GM23248 (cell line): ENCODE measurements around the gene ONECUT1. TPM values are rescaled to one million over a fixed set of nuclear protein-coding genes. Genes with fewer than 3 reads are reported as not detected.

ENCODE experiments used
- DNase-seq: peaks from one replicate; pipeline ENCODE4 v3.0.0-alpha.2; 2015
- H2AFZ ChIP-seq: fragments of 200-600 bp; sonication (generic); 2 replicates; pipeline ENCODE4 v1.6.1; 2016; ENCODE audit warnings: antibody characterized with exemption
- H3F3A ChIP-seq: fragments of 200-600 bp; sonication (generic); 2 replicates; pipeline ENCODE4 v1.6.1; 2016; ENCODE audit warnings: mild to moderate bottlenecking, antibody characterized with exemption, mixed run types; ENCODE audit not compliant: insufficient read depth
- H3K27ac ChIP-seq: fragments of 200-600 bp; sonication (generic); 2 replicates; pipeline ENCODE4 v1.5.1; 2016; ENCODE audit warnings: mild to moderate bottlenecking
- H3K27me3 ChIP-seq: fragments of 200-600 bp; sonication (generic); replicated peaks from 2 replicates; pipeline ENCODE4 v1.6.1; 2016; ENCODE audit warnings: mild to moderate bottlenecking; ENCODE audit not compliant: insufficient read depth
- H3K36me3 ChIP-seq: fragments of 200-600 bp; sonication (generic); 2 replicates; pipeline ENCODE4 v1.6.1; 2016; ENCODE audit warnings: low read depth, mild to moderate bottlenecking
- H3K4me1 ChIP-seq: fragments of 200-600 bp; sonication (generic); 2 replicates; pipeline ENCODE4 v1.6.1; 2016; ENCODE audit warnings: mild to moderate bottlenecking; ENCODE audit not compliant: insufficient read depth
- H3K4me2 ChIP-seq: fragments of 200-600 bp; sonication (generic); one replicate; pipeline ENCODE4 v1.6.1; 2016; ENCODE audit warnings: mild to moderate bottlenecking; ENCODE audit not compliant: unreplicated experiment
- H3K4me3 ChIP-seq: fragments of 200-600 bp; sonication (generic); 2 replicates; pipeline ENCODE4 v1.5.1; 2016; ENCODE audit warnings: mild to moderate bottlenecking
- H3K79me2 ChIP-seq: fragments of 200-600 bp; sonication (generic); 2 replicates; pipeline ENCODE4 v1.6.1; 2016; ENCODE audit warnings: mild to moderate bottlenecking; ENCODE audit not compliant: insufficient read depth
- H3K9ac ChIP-seq: fragments of 200-600 bp; sonication (generic); 2 replicates; pipeline ENCODE4 v1.6.1; 2016; ENCODE audit warnings: mild to moderate bottlenecking
- H3K9me2 ChIP-seq: fragments of 200-600 bp; sonication (generic); 2 replicates; pipeline ENCODE4 v1.6.1; 2016; ENCODE audit warnings: mixed run types, mild to moderate bottlenecking, moderate library complexity; ENCODE audit not compliant: insufficient read depth
- H3K9me3 ChIP-seq: fragments of 200-600 bp; sonication (generic); one replicate; pipeline ENCODE4 v1.6.1; 2017; ENCODE audit warnings: low read depth
- H4K20me1 ChIP-seq: fragments of 200-600 bp; sonication (generic); 2 replicates; pipeline ENCODE4 v1.6.0; 2016; ENCODE audit not compliant: insufficient read depth
- EZH2 ChIP-seq: fragments of 200-600 bp; sonication (generic); IDR thresholded peaks from 2 replicates; pipeline ENCODE4 v1.6.1; 2018; ENCODE audit warnings: antibody characterized with exemption, mild to moderate bottlenecking; ENCODE audit not compliant: insufficient read depth, poor library complexity, severe bottlenecking
- EZH2phosphoT487 ChIP-seq: fragments of 200-600 bp; sonication (generic); IDR thresholded peaks from 2 replicates; pipeline ENCODE4 v1.6.1; 2018; ENCODE audit warnings: antibody characterized with exemption, moderate library complexity, mild to moderate bottlenecking, low read depth; ENCODE audit not compliant: insufficient read depth
- WGBS, 2 experiments: methylation state at CpG; one replicate each; pipeline ENCODE4 v1.1.6; 2015 to 2017; ENCODE audit warnings: low lambda C conversion rate in 2 of 2, low coverage in 1 of 2; ENCODE audit errors: missing lambda C conversion rate in 2 of 2; 5-methylcytosine and 5-hydroxymethylcytosine counted together
- in situ Hi-C: fragments of 300-500 bp; cut with MboI; formaldehyde crosslinking; loops from 2 replicates; pipeline ENCODE4 v1.15.0; 2020
- polyA plus RNA-seq: library from polyadenylated mRNA; unstranded; fragments of >200 nt; fragmentation: Nextera tagmentation; extraction: Ambion mirVana; gene quantifications from 2 replicates; pipeline ENCODE4 v1.2.1, GENCODE V29; 2016
- total RNA-seq: library from RNA; depleted of rRNA; stranded (reverse); fragments of >200 nt; shearing (Covaris generic); gene quantifications from 2 replicates; pipeline ENCODE4 v1.2.3, GENCODE V29; 2014

Gene ONECUT1
- total and polyA plus RNA-seq, 2 experiments from 2014 or later = not detected

GRCh38 chr15:52732551-52732950 lies 57.6 kb downstream of the ONECUT1 start:
- Histone ChIP-seq H3K36me3 (no peaks in the 10 kb centered on the region), H3K9ac (no peak overlapping the region), H3K9me2 (no peaks in the 10 kb centered on the region), H2AFZ (no peak overlapping the region), H3F3A (peaks cover 14% of the 10 kb centered on the region; the same call in 1 of the 2 replicates), H3K4me1 (peaks cover 35% of the 10 kb centered on the region), H3K27me3 (no peaks in the 10 kb centered on the region), H3K79me2 (no peaks in the 10 kb centered on the region), H3K4me2 (no peak overlapping the region), H4K20me1 (no peaks in the 10 kb centered on the region), H3K9me3 (no peaks in the 10 kb centered on the region), H3K27ac (no peak overlapping the region), H3K4me3 (no peak overlapping the region)
- 85 to 89% methylated on average over 3 of the region's 3 CpGs for WGBS, 2 experiments
- DNase-seq = no peak
- TF ChIP-seq EZH2 (no peak), EZH2phosphoT487 (no peak)
- in situ Hi-C loops = loop anchor here (10.0 to 25.0 kb wide), 2 partner anchors 395 to 478 kb away; no protein-coding TSS in a partner anchor

GRCh38 chr15:52731732-52732470 lies 58.2 kb downstream of the ONECUT1 start:
- Histone ChIP-seq H3F3A (peaks cover 7% of the 10 kb centered on the region; the same call in 1 of the 2 replicates), H3K27ac (no peak overlapping the region), H3K79me2 (no peaks in the 10 kb centered on the region), H3K36me3 (no peaks in the 10 kb centered on the region), H3K9ac (no peak overlapping the region), H3K9me3 (no peaks in the 10 kb centered on the region), H2AFZ (no peak overlapping the region), H3K4me1 (peaks cover 31% of the 10 kb centered on the region), H3K4me2 (no peak overlapping the region), H3K9me2 (no peaks in the 10 kb centered on the region), H3K27me3 (no peaks in the 10 kb centered on the region), H3K4me3 (no peak overlapping the region), H4K20me1 (no peaks in the 10 kb centered on the region)
- in situ Hi-C loops = loop anchor here (10.0 to 25.0 kb wide), 2 partner anchors 395 to 477 kb away; no protein-coding TSS in a partner anchor
- no peak for DNase-seq
- TF ChIP-seq EZH2 = no peak
- no peak for TF ChIP-seq EZH2phosphoT487
- 60 to 65% methylated on average over 2 of the region's 2 CpGs for WGBS, 2 experiments

- TF ChIP-seq EZH2 = no peak
- no peak for TF ChIP-seq EZH2phosphoT487
- Histone ChIP-seq H3K9me2 (no peaks in the 10 kb centered on the region), H3K4me2 (no peak overlapping the region), H3K79me2 (no peaks in the 10 kb centered on the region), H3K9me3 (no peaks in the 10 kb centered on the region), H2AFZ (no peak overlapping the region), H3K36me3 (no peaks in the 10 kb centered on the region), H3K4me3 (no peak overlapping the region), H3K9ac (no peak overlapping the region), H3K27me3 (no peaks in the 10 kb centered on the region), H4K20me1 (no peaks in the 10 kb centered on the region), H3F3A (peaks cover 6% of the 10 kb centered on the region; the same call in 1 of the 2 replicates), H3K27ac (no peak overlapping the region), H3K4me1 (peaks cover 31% of the 10 kb centered on the region)
- 96 to 98% methylated on average over 3 of the region's 3 CpGs for WGBS, 2 experiments
- DNase-seq = no peak
- in situ Hi-C loops = loop anchor here (10.0 to 25.0 kb wide), 2 partner anchors 394 to 476 kb away; no protein-coding TSS in a partner anchor
Observed at GRCh38 chr15:52731004-52731403, 59.1 kb downstream of the ONECUT1 start.

GRCh38 chr15:52730594-52730993 lies 59.5 kb downstream of the ONECUT1 start:
- H3K4me2 ChIP-seq = no peak overlapping the region
- no peaks in the 10 kb centered on the region for H4K20me1 ChIP-seq
- no peaks in the 10 kb centered on the region for H3K9me3 ChIP-seq
- no peak overlapping the region for H3K27ac ChIP-seq
- DNase-seq = no peak
- in situ Hi-C loops = loop anchor here (10.0 to 25.0 kb wide), 2 partner anchors 393 to 476 kb away; no protein-coding TSS in a partner anchor
- no peak overlapping the region for H3K9ac ChIP-seq
- no peaks in the 10 kb centered on the region for H3K27me3 ChIP-seq
- no peaks in the 10 kb centered on the region for H3K9me2 ChIP-seq
- TF ChIP-seq EZH2 (no peak), EZH2phosphoT487 (no peak)
- H3K4me3 ChIP-seq = no peak overlapping the region
- H3K4me1 ChIP-seq = peaks cover 31% of the 10 kb centered on the region
- 93% methylated on average over 7 of the region's 7 CpGs for WGBS, 2 experiments
- H3F3A ChIP-seq = peaks cover 6% of the 10 kb centered on the region; the same call in 1 of the 2 replicates
- no peaks in the 10 kb centered on the region for H3K79me2 ChIP-seq
- no peak overlapping the region for H2AFZ ChIP-seq
- no peaks in the 10 kb centered on the region for H3K36me3 ChIP-seq
